DND-41 (cell line): Measurements from ENCODE around the gene MED29.
A peak's percentile ranks its signal among the peaks of the same experiment; 100 is the strongest.

Source experiments
- ATAC-seq: fragments of 200-7000 bp; cut with Tn5 transposase; 3 replicates; pipeline ENCODE4 v1.9.1; 2021; ENCODE audit warnings: low read depth; ENCODE audit not compliant: insufficient read depth
- DNase-seq: peaks from one replicate; pipeline ENCODE4 v3.0.0-alpha.2; 2020
- H2AFZ ChIP-seq: 2 replicates; pipeline ENCODE4 v1.6.0; 2012; ENCODE audit warnings: low read depth, low read length
- H3K27ac ChIP-seq: 2 replicates; pipeline ENCODE4 v1.5.1; 2012; ENCODE audit warnings: low read length, inconsistent platforms
- H3K27me3 ChIP-seq: fragments of 200-600 bp; sonication (generic); 2 replicates; pipeline ENCODE4 v1.6.0; 2012; ENCODE audit warnings: low read length, mild to moderate bottlenecking, inconsistent platforms; ENCODE audit not compliant: insufficient read depth, poor library complexity
- H3K36me3 ChIP-seq: 2 replicates; pipeline ENCODE4 v1.5.1; 2012; ENCODE audit warnings: low read length, inconsistent platforms; ENCODE audit not compliant: insufficient read depth
- H3K4me1 ChIP-seq: 2 replicates; pipeline ENCODE4 v1.5.1; 2012; ENCODE audit warnings: mild to moderate bottlenecking, low read length; ENCODE audit not compliant: insufficient read depth
- H3K4me2 ChIP-seq: 2 replicates; pipeline ENCODE4 v1.6.0; 2012; ENCODE audit warnings: mild to moderate bottlenecking, moderate library complexity, low read length, inconsistent platforms; ENCODE audit not compliant: insufficient read depth
- H3K4me3 ChIP-seq, 2 experiments: fragments of 200-600 bp in 1 of 2; shearing (Covaris generic) in 1 of 2; 2 replicates each; pipeline ENCODE4 v1.5.1; 2012 to 2016; ENCODE audit warnings: inconsistent platforms in 2 of 2, low read length in 2 of 2, mild to moderate bottlenecking in 2 of 2, low read depth in 1 of 2, moderate library complexity in 1 of 2
- H3K79me2 ChIP-seq: 2 replicates; pipeline ENCODE4 v1.6.0; 2012; ENCODE audit warnings: low read length, inconsistent platforms; ENCODE audit not compliant: insufficient read depth
- H3K9ac ChIP-seq: 2 replicates; pipeline ENCODE4 v1.6.0; 2012; ENCODE audit warnings: low read depth, mild to moderate bottlenecking, inconsistent platforms, low read length, moderate library complexity
- H3K9me3 ChIP-seq: 2 replicates; pipeline ENCODE4 v1.5.1; 2012; ENCODE audit warnings: low read length, moderate library complexity, mild to moderate bottlenecking, inconsistent platforms; ENCODE audit not compliant: insufficient read depth, severe bottlenecking
- H4K20me1 ChIP-seq: 2 replicates; pipeline ENCODE4 v1.6.0; 2012; ENCODE audit warnings: low read length; ENCODE audit not compliant: insufficient read depth
- EZH2 ChIP-seq: IDR thresholded peaks from 3 replicates; pipeline ENCODE4 v1.6.1; 2012; ENCODE audit warnings: borderline replicate concordance, low read depth, mild to moderate bottlenecking, moderate library complexity, low read length, inconsistent platforms; ENCODE audit not compliant: severe bottlenecking
- TF ChIP-seq, protein P1 (sequence below): IDR thresholded peaks from 2 replicates; pipeline ENCODE4 v1.5.1; 2012; ENCODE audit warnings: borderline replicate concordance, low read length, moderate library complexity, mild to moderate bottlenecking; ENCODE audit not compliant: poor library complexity, severe bottlenecking; ENCODE audit errors: extremely low read depth

Gene MED29

DNA sequence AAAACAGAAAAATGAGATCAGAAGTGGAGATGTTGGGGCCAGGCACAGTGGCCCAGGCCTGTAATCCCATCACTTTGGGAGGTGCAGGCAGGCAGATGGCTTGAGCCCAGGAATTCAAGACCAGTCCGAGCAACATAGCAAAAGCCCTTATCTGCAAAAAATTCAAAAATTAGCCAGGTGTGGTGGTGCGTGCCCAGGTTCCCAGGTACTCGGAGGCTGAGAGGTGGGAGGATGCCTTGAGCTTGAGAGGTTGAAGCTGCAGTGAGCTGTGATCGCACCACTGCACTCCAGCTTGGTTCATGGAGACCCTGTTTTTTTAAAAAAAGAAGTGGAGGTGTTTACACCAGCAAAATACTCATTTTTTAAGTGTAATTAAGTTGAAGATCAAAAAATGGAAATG lies 8.9 kb downstream of the MED29 start:
- H3K4me1 ChIP-seq = peaks cover 36% of the 10 kb centered on the region
- no peak overlapping the region for H3K9ac ChIP-seq
- H3K79me2 ChIP-seq = no peaks in the 10 kb centered on the region
- H3K9me3 ChIP-seq = no peaks in the 10 kb centered on the region
- H2AFZ ChIP-seq = no peak overlapping the region
- peaks cover 18% of the 10 kb centered on the region for H3K36me3 ChIP-seq
- DNase-seq (no peak), ATAC-seq (no peak)
- no peak overlapping the region for H3K4me3 ChIP-seq
- no peak overlapping the region for H3K27ac ChIP-seq
- TF ChIP-seq, protein P1, sequence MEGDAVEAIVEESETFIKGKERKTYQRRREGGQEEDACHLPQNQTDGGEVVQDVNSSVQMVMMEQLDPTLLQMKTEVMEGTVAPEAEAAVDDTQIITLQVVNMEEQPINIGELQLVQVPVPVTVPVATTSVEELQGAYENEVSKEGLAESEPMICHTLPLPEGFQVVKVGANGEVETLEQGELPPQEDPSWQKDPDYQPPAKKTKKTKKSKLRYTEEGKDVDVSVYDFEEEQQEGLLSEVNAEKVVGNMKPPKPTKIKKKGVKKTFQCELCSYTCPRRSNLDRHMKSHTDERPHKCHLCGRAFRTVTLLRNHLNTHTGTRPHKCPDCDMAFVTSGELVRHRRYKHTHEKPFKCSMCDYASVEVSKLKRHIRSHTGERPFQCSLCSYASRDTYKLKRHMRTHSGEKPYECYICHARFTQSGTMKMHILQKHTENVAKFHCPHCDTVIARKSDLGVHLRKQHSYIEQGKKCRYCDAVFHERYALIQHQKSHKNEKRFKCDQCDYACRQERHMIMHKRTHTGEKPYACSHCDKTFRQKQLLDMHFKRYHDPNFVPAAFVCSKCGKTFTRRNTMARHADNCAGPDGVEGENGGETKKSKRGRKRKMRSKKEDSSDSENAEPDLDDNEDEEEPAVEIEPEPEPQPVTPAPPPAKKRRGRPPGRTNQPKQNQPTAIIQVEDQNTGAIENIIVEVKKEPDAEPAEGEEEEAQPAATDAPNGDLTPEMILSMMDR = no peak
- no peak for TF ChIP-seq EZH2
- no peaks in the 10 kb centered on the region for H3K27me3 ChIP-seq
- H3K4me2 ChIP-seq = no peak overlapping the region
- H4K20me1 ChIP-seq = 0 out of 2 replicates have a peak, but pooled peaks cover 5% of the 10 kb centered on the region

DNA sequence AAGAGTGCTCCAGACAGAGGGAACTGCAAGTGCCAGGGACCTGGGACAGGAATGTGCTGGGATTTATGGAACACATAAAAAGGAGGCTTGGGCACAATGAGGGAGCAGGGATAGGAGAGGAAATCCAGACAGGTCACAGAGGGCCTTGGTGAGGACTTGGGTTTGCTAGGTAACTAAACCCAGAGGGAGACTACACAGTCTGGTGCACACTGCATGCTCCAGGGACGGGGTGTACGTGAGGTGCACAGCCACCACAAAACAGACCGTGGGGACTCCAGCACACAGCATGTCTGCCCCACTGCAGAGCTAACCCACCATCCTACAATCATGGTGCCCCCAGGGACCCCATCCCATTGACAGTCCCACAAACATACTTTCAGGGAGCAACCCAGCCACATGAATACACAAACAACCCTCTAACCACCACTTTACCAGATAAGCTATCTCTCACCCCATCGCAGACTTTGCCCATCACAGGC lies 9.9 kb downstream of the MED29 start:
- TF ChIP-seq, protein P1 = no peak
- no peak for TF ChIP-seq EZH2
- Histone ChIP-seq H3K4me1 (peaks cover 43% of the 10 kb centered on the region), H3K4me2 (no peak overlapping the region), H3K9ac (no peak overlapping the region), H3K27ac (0 out of 2 replicates have a peak overlapping the region, but pooled peaks have one; percentile 11), H2AFZ (no peak overlapping the region), H4K20me1 (0 out of 2 replicates have a peak, but pooled peaks cover 5% of the 10 kb centered on the region), H3K9me3 (no peaks in the 10 kb centered on the region), H3K27me3 (no peaks in the 10 kb centered on the region), H3K4me3 (no peak overlapping the region), H3K79me2 (no peaks in the 10 kb centered on the region), H3K36me3 (peaks cover 13% of the 10 kb centered on the region)
- ATAC-seq = no peak
- no peak for DNase-seq

DNA sequence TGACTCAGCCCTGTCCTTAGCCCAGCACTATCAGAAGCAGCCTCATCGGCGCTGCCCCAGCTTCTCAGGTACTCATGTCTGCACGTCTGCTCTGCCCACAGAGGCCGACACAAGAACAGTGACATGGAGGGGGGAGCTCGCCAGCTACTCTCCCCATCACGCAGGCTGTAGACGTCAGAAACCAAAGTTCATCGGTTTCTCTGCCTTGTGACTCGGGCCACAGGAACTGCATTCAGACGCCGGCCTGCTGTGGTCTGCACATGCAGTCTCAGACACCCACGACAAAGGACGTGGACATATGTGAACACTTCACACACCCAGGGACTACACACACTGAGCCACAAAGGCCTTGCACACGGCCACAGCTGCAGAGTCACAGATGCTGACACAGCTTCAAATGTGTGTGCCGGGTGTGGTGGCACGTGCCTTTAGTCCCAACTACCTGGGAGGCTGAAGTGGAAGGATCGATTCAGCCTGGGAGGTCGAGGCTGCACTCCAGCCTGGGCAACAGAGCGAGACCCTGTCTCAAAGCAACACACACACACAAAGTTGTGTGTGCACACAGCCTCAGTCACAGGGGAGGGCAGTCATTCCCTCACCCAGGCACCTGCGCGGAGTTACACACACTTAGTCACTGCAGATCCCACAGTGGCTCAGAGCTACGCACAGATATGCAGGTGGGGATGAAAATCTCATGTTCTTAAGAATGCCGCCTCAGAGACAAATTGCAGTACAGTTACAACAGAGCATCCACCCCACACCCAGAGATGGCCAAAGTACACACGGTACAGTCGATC lies 10.6 kb downstream of the MED29 start:
- H3K4me2 ChIP-seq = peak overlapping the region; percentile 61
- peak overlapping the region; percentile 67 for H2AFZ ChIP-seq
- H3K36me3 ChIP-seq = peaks cover 13% of the 10 kb centered on the region
- peaks cover 46% of the 10 kb centered on the region for H3K4me1 ChIP-seq
- peak overlapping the region; percentile 48 for H3K9ac ChIP-seq
- no peaks in the 10 kb centered on the region for H3K9me3 ChIP-seq
- ATAC-seq (no peak), DNase-seq (no peak)
- no peaks in the 10 kb centered on the region for H3K79me2 ChIP-seq
- no peaks in the 10 kb centered on the region for H3K27me3 ChIP-seq
- 0 out of 2 replicates have a peak, but pooled peaks cover 5% of the 10 kb centered on the region for H4K20me1 ChIP-seq
- no peak for TF ChIP-seq EZH2
- TF ChIP-seq, protein P1 = no peak
- H3K4me3 ChIP-seq = peak overlapping the region in 1 of 2 experiments; percentile 45; a peak in 2 of 4 replicates
- peak overlapping the region; percentile 52 for H3K27ac ChIP-seq
